H9 (cell line): ENCODE results near the gene ATP8A1. TPM values are rescaled to one million over a fixed set of nuclear protein-coding genes. Genes with fewer than 3 reads are reported as not detected.

Experiments used
- DNase-seq: peaks from one replicate; pipeline ENCODE4 v3.0.0-alpha.2; 2017
- H2AFZ ChIP-seq: one replicate; pipeline ENCODE4 v1.6.1; 2013; ENCODE audit warnings: mild to moderate bottlenecking, low read length, control low read depth, moderate library complexity
- H2AK5ac ChIP-seq: 2 replicates; pipeline ENCODE4 v1.6.1; 2013; ENCODE audit warnings: low read length, control low read depth, mixed read lengths; ENCODE audit not compliant: insufficient read length
- H2BK120ac ChIP-seq: one replicate; pipeline ENCODE4 v1.6.1; 2013; ENCODE audit warnings: low read depth, mild to moderate bottlenecking, low read length, control low read depth, inconsistent platforms; ENCODE audit not compliant: poor library complexity, severe bottlenecking
- H2BK12ac ChIP-seq: 2 replicates; pipeline ENCODE4 v1.6.1; 2013; ENCODE audit warnings: low read length, control low read depth, mixed read lengths, low read depth; ENCODE audit not compliant: insufficient read length
- H2BK15ac ChIP-seq: 2 replicates; pipeline ENCODE4 v1.6.1; 2013; ENCODE audit warnings: low read depth, low read length, control low read depth
- H2BK20ac ChIP-seq: one replicate; pipeline ENCODE4 v1.6.1; 2013; ENCODE audit warnings: low read depth, mild to moderate bottlenecking, low read length, control low read depth, inconsistent platforms; ENCODE audit not compliant: poor library complexity, severe bottlenecking
- H2BK5ac ChIP-seq: 2 replicates; pipeline ENCODE4 v1.6.1; 2013; ENCODE audit warnings: low read length, control low read depth, mixed read lengths; ENCODE audit not compliant: insufficient read length
- H3K14ac ChIP-seq: 2 replicates; pipeline ENCODE4 v1.6.1; 2013; ENCODE audit warnings: low read length, control low read depth; ENCODE audit not compliant: insufficient read depth
- H3K18ac ChIP-seq: 2 replicates; pipeline ENCODE4 v1.6.1; 2013; ENCODE audit warnings: low read depth, mild to moderate bottlenecking, mixed read lengths, low read length, control low read depth; ENCODE audit not compliant: insufficient read length
- H3K23ac ChIP-seq: 2 replicates; pipeline ENCODE4 v1.6.1; 2013; ENCODE audit warnings: low read length, control low read depth, mixed read lengths, low read depth; ENCODE audit not compliant: insufficient read length
- H3K23me2 ChIP-seq: 2 replicates; pipeline ENCODE4 v1.6.1; 2013; ENCODE audit warnings: low read depth, mild to moderate bottlenecking, mixed read lengths, low read length, control low read depth; ENCODE audit not compliant: insufficient read length, poor library complexity, severe bottlenecking
- H3K27ac ChIP-seq: 2 replicates; pipeline ENCODE4 v1.5.1; 2013; ENCODE audit warnings: low read length, control low read depth, mixed read lengths, low read depth; ENCODE audit not compliant: insufficient read length
- H3K27me3 ChIP-seq: 2 replicates; pipeline ENCODE4 v1.6.1; 2013; ENCODE audit warnings: low read length, control low read depth, inconsistent platforms; ENCODE audit not compliant: insufficient read depth
- H3K4ac ChIP-seq: 2 replicates; pipeline ENCODE4 v1.6.1; 2013; ENCODE audit warnings: low read depth, mild to moderate bottlenecking, control low read depth, inconsistent platforms, low read length, moderate library complexity
- H3K4me1 ChIP-seq: 2 replicates; pipeline ENCODE4 v1.6.1; 2013; ENCODE audit warnings: low read length, control low read depth, inconsistent platforms; ENCODE audit not compliant: insufficient read depth
- H3K4me2 ChIP-seq: 2 replicates; pipeline ENCODE4 v1.6.1; 2013; ENCODE audit warnings: low read length, control low read depth, mixed read lengths; ENCODE audit not compliant: insufficient read length, insufficient read depth
- H3K56ac ChIP-seq: 2 replicates; pipeline ENCODE4 v1.6.1; 2013; ENCODE audit warnings: low read depth, mild to moderate bottlenecking, mixed read lengths, low read length, control low read depth; ENCODE audit not compliant: insufficient read length
- H3K79me1 ChIP-seq: 2 replicates; pipeline ENCODE4 v1.6.1; 2013; ENCODE audit warnings: low read depth, mild to moderate bottlenecking, moderate library complexity, low read length, control low read depth, inconsistent platforms; ENCODE audit not compliant: insufficient read depth, poor library complexity, severe bottlenecking
- H3K79me2 ChIP-seq: 2 replicates; pipeline ENCODE4 v1.6.1; 2013; ENCODE audit warnings: low read length, control low read depth, inconsistent platforms; ENCODE audit not compliant: insufficient read depth
- H3K9ac ChIP-seq: 2 replicates; pipeline ENCODE4 v1.6.1; 2013; ENCODE audit warnings: low read length, control low read depth, mixed read lengths; ENCODE audit not compliant: insufficient read length; ENCODE audit errors: extremely low read depth
- H3K9me3 ChIP-seq: one replicate; pipeline ENCODE4 v1.6.1; 2013; ENCODE audit warnings: low read depth, low read length, inconsistent platforms; ENCODE audit not compliant: control insufficient read depth
- H3T11ph ChIP-seq: one replicate; pipeline ENCODE4 v1.6.1; 2013; ENCODE audit warnings: mild to moderate bottlenecking, low read length, control low read depth, inconsistent platforms
- H4K20me1 ChIP-seq: one replicate; pipeline ENCODE4 v1.6.1; 2013; ENCODE audit not compliant: control insufficient read depth, insufficient read length, insufficient read depth
- H4K5ac ChIP-seq: 2 replicates; pipeline ENCODE4 v1.6.1; 2013; ENCODE audit warnings: low read depth, mild to moderate bottlenecking, mixed read lengths, low read length, control low read depth; ENCODE audit not compliant: insufficient read length
- H4K8ac ChIP-seq: replicated peaks from 2 replicates; pipeline ENCODE4 v1.6.1; 2013; ENCODE audit warnings: low read length, control low read depth, mixed read lengths, low read depth; ENCODE audit not compliant: insufficient read length
- H4K91ac ChIP-seq: 2 replicates; pipeline ENCODE4 v1.6.1; 2013; ENCODE audit warnings: low read depth, mild to moderate bottlenecking, moderate library complexity, mixed read lengths, low read length, control low read depth; ENCODE audit not compliant: insufficient read length
- H3K27ac Mint-ChIP-seq, 3 experiments: 2 replicates in 2 of 3; 3 replicates in 1 of 3; pipeline ENCODE4 v1.8.0; 2020 to 2021; ENCODE audit warnings: mixed read lengths in 3 of 3, mild to moderate bottlenecking in 1 of 3, moderate library complexity in 1 of 3
- H3K27me3 Mint-ChIP-seq: 2 replicates; pipeline ENCODE4 v1.8.0; 2021; ENCODE audit warnings: low read depth, mild to moderate bottlenecking, moderate library complexity, mixed read lengths
- H3K36me3 Mint-ChIP-seq, 3 experiments: 2 replicates in 2 of 3; 3 replicates in 1 of 3; pipeline ENCODE4 v1.8.0; 2020 to 2021; ENCODE audit warnings: low read depth in 3 of 3, mixed read lengths in 3 of 3; ENCODE audit not compliant: insufficient read depth in 1 of 3
- H3K4me1 Mint-ChIP-seq, 2 experiments: 2 replicates each; pipeline ENCODE4 v1.8.0; 2020; ENCODE audit warnings: mixed read lengths in 2 of 2
- H3K4me3 Mint-ChIP-seq, 2 experiments: 2 replicates in 1 of 2; 3 replicates in 1 of 2; pipeline ENCODE4 v1.8.0; 2020 to 2021; ENCODE audit warnings: mild to moderate bottlenecking in 2 of 2, mixed read lengths in 2 of 2, moderate library complexity in 1 of 2
- H3K9me3 Mint-ChIP-seq, 2 experiments: 2 replicates in 1 of 2; 3 replicates in 1 of 2; pipeline ENCODE4 v1.8.0; 2020; ENCODE audit warnings: mild to moderate bottlenecking in 2 of 2, mixed read lengths in 2 of 2, moderate library complexity in 1 of 2
- WGBS: extraction: QIAGEN DNeasy Blood & Tissue Kit; methylation state at CpG from one replicate; pipeline ENCODE4 v1.1.7; 2013; ENCODE audit warnings: missing lambda C conversion rate, low lambda C conversion rate, mixed read lengths; ENCODE audit not compliant: insufficient read length; ENCODE audit errors: extremely low coverage; 5-methylcytosine and 5-hydroxymethylcytosine counted together
- total RNA-seq: library from RNA; stranded (reverse); gene quantifications from 2 replicates; pipeline ENCODE4 v1.2.1, GENCODE V29; 2021
- TF ChIP-seq, protein P1 (sequence below): fragments of 200-600 bp; sonication (generic); conservative IDR thresholded peaks from 3 replicates; pipeline ENCODE4 v1.8.0; 2021; ENCODE audit warnings: antibody characterized with exemption, mild to moderate bottlenecking

ATP8A1 gene
- total RNA-seq, 1 experiment from 2014 or later = 5.1 TPM

DNA sequence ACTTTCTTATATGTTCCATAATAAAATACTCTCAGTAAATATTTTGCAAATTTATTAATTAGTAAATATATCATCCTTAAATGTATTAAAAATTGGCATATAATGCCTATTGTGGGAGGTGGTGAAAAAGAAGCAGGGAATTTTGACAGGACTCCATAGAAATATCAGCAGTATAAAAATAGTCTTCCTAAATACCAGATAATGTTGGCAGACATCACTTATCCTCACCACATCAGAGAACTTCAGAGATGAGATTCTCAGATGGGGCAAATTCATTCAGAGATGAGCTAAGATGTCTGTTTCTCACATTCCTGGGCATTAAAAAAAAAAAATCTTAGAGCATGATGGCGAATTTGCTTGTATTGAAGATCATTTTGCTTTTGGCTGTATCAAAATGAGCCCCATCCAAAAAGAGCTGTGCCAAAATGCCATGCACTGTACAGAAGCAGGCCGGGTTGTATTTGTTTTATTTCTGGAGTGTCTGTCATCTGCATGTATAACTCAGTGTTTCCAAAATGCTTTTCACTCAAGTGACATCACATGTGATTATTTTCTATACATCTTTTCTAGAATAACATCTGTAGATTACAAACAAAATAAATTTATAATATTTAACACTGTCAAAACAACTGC is 41.7 kb downstream of the ATP8A1 start:
- WGBS = no CpG with 5 or more reads among the region's 2 CpGs
- peaks cover 2 to 6% (median 5%) of the 10 kb centered on the region in 3 experiments; a peak in 6 of 7 replicates for H3K36me3 Mint-ChIP-seq
- no peaks in the 10 kb centered on the region for H4K20me1 ChIP-seq

More for the DNA sequence above, 41.7 kb downstream of the ATP8A1 start:
- H4K91ac ChIP-seq = no peak overlapping the region
- no peak overlapping the region for H3K56ac ChIP-seq
- no peak overlapping the region for H2BK15ac ChIP-seq
- no peak for DNase-seq
- no peak overlapping the region for H2BK5ac ChIP-seq
- no peak overlapping the region for H3K4me2 ChIP-seq
- no peak overlapping the region for H2BK20ac ChIP-seq
- no peaks in the 10 kb centered on the region; the same call in 1 of the 2 replicates for H3K4me1 ChIP-seq
- H3K9ac ChIP-seq = no peak overlapping the region
- TF ChIP-seq, protein P1, sequence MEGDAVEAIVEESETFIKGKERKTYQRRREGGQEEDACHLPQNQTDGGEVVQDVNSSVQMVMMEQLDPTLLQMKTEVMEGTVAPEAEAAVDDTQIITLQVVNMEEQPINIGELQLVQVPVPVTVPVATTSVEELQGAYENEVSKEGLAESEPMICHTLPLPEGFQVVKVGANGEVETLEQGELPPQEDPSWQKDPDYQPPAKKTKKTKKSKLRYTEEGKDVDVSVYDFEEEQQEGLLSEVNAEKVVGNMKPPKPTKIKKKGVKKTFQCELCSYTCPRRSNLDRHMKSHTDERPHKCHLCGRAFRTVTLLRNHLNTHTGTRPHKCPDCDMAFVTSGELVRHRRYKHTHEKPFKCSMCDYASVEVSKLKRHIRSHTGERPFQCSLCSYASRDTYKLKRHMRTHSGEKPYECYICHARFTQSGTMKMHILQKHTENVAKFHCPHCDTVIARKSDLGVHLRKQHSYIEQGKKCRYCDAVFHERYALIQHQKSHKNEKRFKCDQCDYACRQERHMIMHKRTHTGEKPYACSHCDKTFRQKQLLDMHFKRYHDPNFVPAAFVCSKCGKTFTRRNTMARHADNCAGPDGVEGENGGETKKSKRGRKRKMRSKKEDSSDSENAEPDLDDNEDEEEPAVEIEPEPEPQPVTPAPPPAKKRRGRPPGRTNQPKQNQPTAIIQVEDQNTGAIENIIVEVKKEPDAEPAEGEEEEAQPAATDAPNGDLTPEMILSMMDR = no peak
- H3K4ac ChIP-seq = no peak overlapping the region
- no peak overlapping the region for H4K5ac ChIP-seq
- Mint-ChIP-seq H3K9me3 (no peaks in the 10 kb centered on the region), H3K4me3 (no peak overlapping the region), H3K27ac (no peak overlapping the region), H3K27me3 (no peaks in the 10 kb centered on the region), H3K4me1 (peaks cover 0 to 2% of the 10 kb centered on the region in 2 experiments; a peak in 2 of 4 replicates)
- H4K8ac ChIP-seq = no peak overlapping the region
- H3K9me3 ChIP-seq = no peaks in the 10 kb centered on the region
- H2AK5ac ChIP-seq = no peak overlapping the region
- no peak overlapping the region for H3K14ac ChIP-seq
- H3K23me2 ChIP-seq = no peaks in the 10 kb centered on the region
- H3K79me2 ChIP-seq = no peaks in the 10 kb centered on the region
- no peak overlapping the region for H2BK120ac ChIP-seq
- no peak overlapping the region for H3K23ac ChIP-seq
- H3K27ac ChIP-seq = no peak overlapping the region
- H2AFZ ChIP-seq = no peak overlapping the region
- H3K18ac ChIP-seq = no peak overlapping the region
- H3K79me1 ChIP-seq = no peaks in the 10 kb centered on the region
- no peak overlapping the region for H2BK12ac ChIP-seq
- no peaks in the 10 kb centered on the region for H3K27me3 ChIP-seq
- H3T11ph ChIP-seq = no peak overlapping the region
